HepG2 (cell line): ENCODE data around the gene DDX1. TPM values are rescaled to one million over a fixed set of nuclear protein-coding genes. Genes with fewer than 3 reads are reported as not detected.

Experiments
- DPF2 ChIP-seq: sonication (generic); formaldehyde crosslinking; IDR thresholded peaks from 2 replicates; pipeline ENCODE4 v1.4.0; 2020; ENCODE audit warnings: mild to moderate bottlenecking, low read depth, missing genetic modification reagents, borderline replicate concordance
- HMGXB3 ChIP-seq: sonication (generic); formaldehyde crosslinking; IDR thresholded peaks from 2 replicates; pipeline ENCODE4 v1.4.0; 2020; ENCODE audit warnings: missing genetic modification reagents, borderline replicate concordance
- RAD51 ChIP-seq: fragments of 450-650 bp; IDR thresholded peaks from 2 replicates; pipeline ENCODE4 v1.6.1; 2016; ENCODE audit warnings: borderline replicate concordance
- RARG ChIP-seq: sonication (generic); formaldehyde crosslinking; IDR thresholded peaks from 2 replicates; pipeline ENCODE4 v1.4.0; 2020; ENCODE audit warnings: low read depth, mild to moderate bottlenecking, missing genetic modification reagents
- TCF12 ChIP-seq, 2 experiments: fragments of 450-650 bp in 1 of 2; sonication (generic) in 1 of 2; formaldehyde crosslinking in 1 of 2; IDR thresholded peaks; 2 replicates each; pipeline versions ENCODE4 v1.6.1 to v1.8.0; 2017 to 2022; ENCODE audit warnings: antibody characterized with exemption in 1 of 2, mild to moderate bottlenecking in 1 of 2, missing genetic modification reagents in 1 of 2, moderate library complexity in 1 of 2
- ZNF772 ChIP-seq: sonication (generic); formaldehyde crosslinking; IDR thresholded peaks from 2 replicates; pipeline ENCODE4 v1.5.0; 2020; ENCODE audit warnings: mild to moderate bottlenecking, missing genetic modification reagents
- ZNF788 ChIP-seq: sonication (generic); formaldehyde crosslinking; IDR thresholded peaks from 2 replicates; pipeline ENCODE4 v1.5.0; 2020; ENCODE audit warnings: mild to moderate bottlenecking, missing genetic modification reagents, borderline replicate concordance
- polyA plus RNA-seq, 8 experiments: library from polyadenylated mRNA; depleted of rRNA in 3 of 8; stranded (reverse) in 7 of 8; unstranded in 1 of 8; fragments of >200 nt; fragmentation: Illumina TruSeq in 4 of 8; extraction: Trizol in 4 of 8; gene quantifications; 2 replicates each; pipeline versions ENCODE4 v1.2.1 to v1.2.3, GENCODE V29; 2011 to 2016; ENCODE audit warnings: low read depth in 4 of 8, missing spikeins in 1 of 8, mixed read lengths in 1 of 8; ENCODE audit not compliant: insufficient read depth in 1 of 8
- total RNA-seq, 5 experiments: library from RNA; depleted of rRNA; stranded (reverse); fragments of >200 nt; fragmentation: Illumina TruSeq; extraction: Trizol; gene quantifications; 2 replicates each; pipeline ENCODE4 v1.2.3, GENCODE V29; 2016; ENCODE audit warnings: low read depth in 1 of 5
- TF ChIP-seq, protein P1 (sequence below): sonication (generic); formaldehyde crosslinking; IDR thresholded peaks from 2 replicates; pipeline ENCODE4 v1.4.0; 2020; ENCODE audit warnings: mild to moderate bottlenecking, missing genetic modification reagents

The DDX1 gene
- total and polyA plus RNA-seq, 2 of the 13 experiments (the other 11 are each of a cell fraction or from before 2014, with no cell fraction given), result 81.6 to 130 TPM

GRCh38 chr2:15625344-15626036 lies 33.8 kb downstream of the DDX1 start (continued):
- TF ChIP-seq HMGXB3 (CRISPR knock-in tag) (no peak), RAD51 (no peak), DPF2 (CRISPR knock-in tag) (no peak), TCF12 (IDR thresholded peaks at IDR 0.05) (no peak), TCF12 (CRISPR knock-in tag; IDR thresholded peaks at IDR 0.05) (no peak), ZNF788 (CRISPR knock-in tag) (no peak), ZNF772 (CRISPR knock-in tag) (no peak), RARG (no peak)
- TF ChIP-seq, protein P1, sequence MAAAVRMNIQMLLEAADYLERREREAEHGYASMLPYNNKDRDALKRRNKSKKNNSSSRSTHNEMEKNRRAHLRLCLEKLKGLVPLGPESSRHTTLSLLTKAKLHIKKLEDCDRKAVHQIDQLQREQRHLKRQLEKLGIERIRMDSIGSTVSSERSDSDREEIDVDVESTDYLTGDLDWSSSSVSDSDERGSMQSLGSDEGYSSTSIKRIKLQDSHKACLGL (CRISPR knock-in tag), result no peak
- TF ChIP-seq, all 625 proteins: peak for 0
